Measurements from ENCODE around the gene TUBA3E.

DNA sequence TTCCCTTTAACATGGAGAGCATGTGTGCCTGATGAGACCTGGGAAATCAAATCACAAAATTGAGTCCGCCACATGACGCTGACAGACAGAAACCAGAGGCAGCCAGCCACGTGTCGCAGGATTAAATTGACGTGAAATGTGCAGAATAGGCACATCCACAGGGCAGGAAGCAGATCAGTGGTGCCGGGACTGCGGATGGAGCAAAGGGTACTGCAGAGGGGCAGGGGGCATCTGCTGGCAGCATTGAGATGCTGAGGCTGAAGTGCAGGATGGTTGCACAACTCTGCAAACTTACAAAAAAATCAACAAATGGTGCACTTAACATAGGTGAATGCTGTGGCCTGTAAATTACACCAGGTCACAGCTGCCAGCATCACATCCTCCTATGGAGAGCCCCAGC, 48.2 kb upstream of the TUBA3E start:
- TF ChIP-seq YY1 (IDR thresholded peaks at IDR 0.05; ENCODE audit: insufficient read depth, insufficient read length) (no peak), ZNF274 (IDR thresholded peaks at IDR 0.05; ENCODE audit: low read depth, low read length) (no peak), SUZ12 (IDR thresholded peaks at IDR 0.05; ENCODE audit: extremely low read depth, insufficient read depth, insufficient read length) (no peak)
